Vagina (tissue), 2 donors: ENCODE results near the gene USF3. TPM values are rescaled to one million over a fixed set of nuclear protein-coding genes. Genes with fewer than 3 reads are reported as not detected.

Source experiments
- DNase-seq, 2 donors: peaks; one replicate each; pipeline ENCODE4 v3.0.0-alpha.2; 2017; ENCODE audit errors: extremely low spot score in 2 of 2
- H3K27ac ChIP-seq: fragments of 200-600 bp; sonication (generic); one replicate; pipeline ENCODE4 v1.5.1; 2019
- H3K27me3 ChIP-seq: fragments of 200-600 bp; sonication (generic); one replicate; pipeline ENCODE4 v1.5.1; 2019
- H3K36me3 ChIP-seq, 2 donors: fragments of 200-600 bp; sonication (generic); one replicate each; pipeline ENCODE4 v1.5.1; 2017 to 2019
- H3K4me1 ChIP-seq: fragments of 200-600 bp; sonication (generic); one replicate; pipeline ENCODE4 v1.5.1; 2019
- H3K4me3 ChIP-seq, 2 donors: fragments of 200-600 bp; sonication (generic); 1 replicate in 1 of 2; 2 replicates in 1 of 2; pipeline ENCODE4 v1.5.1; 2016 to 2019
- H3K9me3 ChIP-seq: fragments of 200-600 bp; sonication (generic); one replicate; pipeline ENCODE4 v1.5.1; 2019
- POLR2A ChIP-seq, 2 donors: fragments of 450-650 bp; IDR thresholded peaks; one replicate each; pipeline ENCODE4 v1.6.1; 2017; ENCODE audit warnings: antibody characterized with exemption in 2 of 2, mild to moderate bottlenecking in 2 of 2, moderate library complexity in 2 of 2
- POLR2AphosphoS5 ChIP-seq, 2 donors: sonication (generic); formaldehyde crosslinking; IDR thresholded peaks; one replicate each; pipeline ENCODE4 v1.9.0; 2017; ENCODE audit warnings: antibody characterized with exemption in 2 of 2, mild to moderate bottlenecking in 2 of 2, low read depth in 1 of 2; ENCODE audit not compliant: insufficient read depth in 1 of 2
- intact Hi-C: fragments of 100-400 bp; cut with DNase I; formaldehyde crosslinking; loops from one replicate; pipeline ENCODE4 v1.15.1; 2023
- total RNA-seq: library from RNA; depleted of rRNA; stranded (reverse); fragments of >200 nt; gene quantifications from one replicate; pipeline ENCODE4 v1.2.3, GENCODE V29; 2016
- TF ChIP-seq, protein P1 (sequence below), 3 experiments: fragments of 450-650 bp in 2 of 3; fragments of 200-600 bp in 1 of 3; sonication (generic) in 1 of 3; IDR thresholded peaks; one replicate each; pipeline ENCODE4 v1.5.1; 2017 to 2019; ENCODE audit warnings: antibody characterized with exemption in 3 of 3, mild to moderate bottlenecking in 2 of 3, moderate library complexity in 2 of 3

The USF3 gene
- total RNA-seq, 1 donor from 2014 or later, result 19.2 TPM

DNA sequence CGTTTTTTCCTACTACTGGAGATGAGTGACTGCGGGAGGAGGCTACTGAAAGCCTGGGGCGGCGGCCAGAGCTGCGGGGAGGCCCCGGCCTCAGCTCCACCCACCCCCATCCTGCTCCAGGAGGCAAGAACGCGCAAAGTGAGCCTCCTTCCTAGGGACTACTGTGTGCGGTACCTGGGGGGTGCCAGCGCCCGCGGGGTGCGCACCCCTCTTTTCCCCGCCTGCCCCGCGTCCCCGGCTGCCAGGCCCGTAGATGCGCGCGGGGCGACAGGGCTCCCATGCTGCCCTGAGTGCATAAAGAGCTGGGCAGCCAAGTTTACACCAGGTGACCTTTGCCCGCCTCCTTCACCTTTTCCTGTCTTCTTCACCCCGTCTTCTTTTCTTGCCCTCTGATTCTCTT, 2.5 kb upstream of the USF3 start:
- H3K27ac ChIP-seq, result peak overlapping the region; percentile 100
- DNase-seq, result no peak
- H3K4me1 ChIP-seq, result peaks cover 36% of the 10 kb centered on the region
- H3K4me3 ChIP-seq, result peak overlapping the region; percentile 34 to 39
- TF ChIP-seq, protein P1, sequence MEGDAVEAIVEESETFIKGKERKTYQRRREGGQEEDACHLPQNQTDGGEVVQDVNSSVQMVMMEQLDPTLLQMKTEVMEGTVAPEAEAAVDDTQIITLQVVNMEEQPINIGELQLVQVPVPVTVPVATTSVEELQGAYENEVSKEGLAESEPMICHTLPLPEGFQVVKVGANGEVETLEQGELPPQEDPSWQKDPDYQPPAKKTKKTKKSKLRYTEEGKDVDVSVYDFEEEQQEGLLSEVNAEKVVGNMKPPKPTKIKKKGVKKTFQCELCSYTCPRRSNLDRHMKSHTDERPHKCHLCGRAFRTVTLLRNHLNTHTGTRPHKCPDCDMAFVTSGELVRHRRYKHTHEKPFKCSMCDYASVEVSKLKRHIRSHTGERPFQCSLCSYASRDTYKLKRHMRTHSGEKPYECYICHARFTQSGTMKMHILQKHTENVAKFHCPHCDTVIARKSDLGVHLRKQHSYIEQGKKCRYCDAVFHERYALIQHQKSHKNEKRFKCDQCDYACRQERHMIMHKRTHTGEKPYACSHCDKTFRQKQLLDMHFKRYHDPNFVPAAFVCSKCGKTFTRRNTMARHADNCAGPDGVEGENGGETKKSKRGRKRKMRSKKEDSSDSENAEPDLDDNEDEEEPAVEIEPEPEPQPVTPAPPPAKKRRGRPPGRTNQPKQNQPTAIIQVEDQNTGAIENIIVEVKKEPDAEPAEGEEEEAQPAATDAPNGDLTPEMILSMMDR (IDR thresholded peaks at IDR 0.05), result no peak
- TF ChIP-seq POLR2AphosphoS5 (IDR thresholded peaks at IDR 0.05; ENCODE audit: insufficient read depth in 1 of 2, low read depth in 1 of 2) (no peak), POLR2A (IDR thresholded peaks at IDR 0.05) (no peak)
- intact Hi-C loops, result no loop called here
- no peaks in the 10 kb centered on the region for H3K27me3 ChIP-seq
- no peaks in the 10 kb centered on the region for H3K36me3 ChIP-seq
- no peaks in the 10 kb centered on the region for H3K9me3 ChIP-seq

DNA sequence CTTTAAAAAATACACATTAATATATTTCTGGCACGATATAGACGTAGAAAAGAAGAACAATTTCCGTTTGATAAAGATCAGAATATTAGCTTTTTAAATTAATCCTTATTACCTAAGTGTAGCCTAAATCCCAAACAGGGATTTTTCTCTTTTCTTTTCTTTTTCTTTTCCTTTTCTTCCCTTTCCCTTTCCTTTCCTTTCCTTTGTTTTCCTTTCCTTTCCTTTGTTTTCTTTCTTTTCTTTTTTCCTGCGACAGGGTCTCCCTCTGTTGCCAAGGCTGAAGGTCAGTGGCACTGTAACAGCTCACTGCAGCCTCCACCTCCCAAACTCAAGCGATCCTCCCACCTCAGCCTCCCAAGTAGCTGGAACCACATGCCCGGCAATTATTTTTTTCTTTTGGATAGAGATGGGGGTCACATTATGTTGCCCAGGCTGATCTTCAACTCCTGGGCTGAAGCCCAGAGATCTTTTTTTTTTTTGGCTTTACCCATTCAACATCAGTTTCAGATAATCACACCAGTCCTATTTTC, 1.8 kb upstream of the USF3 start:
- H3K27ac ChIP-seq, result peak overlapping the region; percentile 100
- TF ChIP-seq, protein P1 (IDR thresholded peaks at IDR 0.05), result no peak
- TF ChIP-seq POLR2A (IDR thresholded peaks at IDR 0.05), result no peak
- no peak for TF ChIP-seq POLR2AphosphoS5 (IDR thresholded peaks at IDR 0.05; ENCODE audit: insufficient read depth in 1 of 2, low read depth in 1 of 2)
- DNase-seq, result no peak
- H3K9me3 ChIP-seq, result no peaks in the 10 kb centered on the region
- no peaks in the 10 kb centered on the region for H3K27me3 ChIP-seq
- no peaks in the 10 kb centered on the region for H3K36me3 ChIP-seq
- peak overlapping the region; percentile 34 to 39 for H3K4me3 ChIP-seq
- intact Hi-C loops, result no loop called here
- peaks cover 41% of the 10 kb centered on the region for H3K4me1 ChIP-seq

DNA sequence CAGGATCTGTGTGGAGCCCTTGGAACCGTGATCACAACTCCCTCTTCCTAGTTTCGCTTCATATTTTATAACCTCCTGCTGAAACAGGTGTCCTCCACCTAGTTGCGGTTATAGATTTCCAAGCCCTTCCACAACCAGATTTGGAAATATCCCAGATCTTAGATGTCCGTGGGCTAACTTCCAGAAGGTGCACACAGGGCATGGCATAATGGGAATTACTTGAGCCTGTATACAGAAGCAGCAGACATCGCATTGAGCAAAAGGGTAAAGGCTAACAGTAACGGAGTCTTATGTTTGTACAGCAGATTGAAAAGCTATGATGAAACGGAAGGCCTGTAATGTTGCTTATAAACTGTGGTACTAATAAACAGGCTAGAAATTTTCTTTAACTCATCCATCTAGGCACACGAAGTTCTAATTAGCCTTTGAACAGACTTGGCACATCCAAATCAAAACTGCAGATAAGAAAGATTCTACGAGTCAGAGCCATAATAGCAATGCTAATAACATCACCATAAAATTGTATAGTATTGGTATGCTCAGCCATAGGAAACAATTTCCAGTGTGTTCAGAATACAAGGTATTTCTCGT, 1.2 kb upstream of the USF3 start:
- no peaks in the 10 kb centered on the region for H3K36me3 ChIP-seq
- intact Hi-C loops, result no loop called here
- no peaks in the 10 kb centered on the region for H3K9me3 ChIP-seq
- no peaks in the 10 kb centered on the region for H3K27me3 ChIP-seq
- peak overlapping the region; percentile 55 to 96 for H3K4me3 ChIP-seq
- TF ChIP-seq POLR2A (IDR thresholded peaks at IDR 0.05) (no peak), POLR2AphosphoS5 (IDR thresholded peaks at IDR 0.05; ENCODE audit: insufficient read depth in 1 of 2, low read depth in 1 of 2) (no peak)
- TF ChIP-seq, protein P1 (IDR thresholded peaks at IDR 0.05), result no peak
- H3K27ac ChIP-seq, result peak overlapping the region; percentile 100
- no peak for DNase-seq
- peaks cover 41% of the 10 kb centered on the region for H3K4me1 ChIP-seq

DNA sequence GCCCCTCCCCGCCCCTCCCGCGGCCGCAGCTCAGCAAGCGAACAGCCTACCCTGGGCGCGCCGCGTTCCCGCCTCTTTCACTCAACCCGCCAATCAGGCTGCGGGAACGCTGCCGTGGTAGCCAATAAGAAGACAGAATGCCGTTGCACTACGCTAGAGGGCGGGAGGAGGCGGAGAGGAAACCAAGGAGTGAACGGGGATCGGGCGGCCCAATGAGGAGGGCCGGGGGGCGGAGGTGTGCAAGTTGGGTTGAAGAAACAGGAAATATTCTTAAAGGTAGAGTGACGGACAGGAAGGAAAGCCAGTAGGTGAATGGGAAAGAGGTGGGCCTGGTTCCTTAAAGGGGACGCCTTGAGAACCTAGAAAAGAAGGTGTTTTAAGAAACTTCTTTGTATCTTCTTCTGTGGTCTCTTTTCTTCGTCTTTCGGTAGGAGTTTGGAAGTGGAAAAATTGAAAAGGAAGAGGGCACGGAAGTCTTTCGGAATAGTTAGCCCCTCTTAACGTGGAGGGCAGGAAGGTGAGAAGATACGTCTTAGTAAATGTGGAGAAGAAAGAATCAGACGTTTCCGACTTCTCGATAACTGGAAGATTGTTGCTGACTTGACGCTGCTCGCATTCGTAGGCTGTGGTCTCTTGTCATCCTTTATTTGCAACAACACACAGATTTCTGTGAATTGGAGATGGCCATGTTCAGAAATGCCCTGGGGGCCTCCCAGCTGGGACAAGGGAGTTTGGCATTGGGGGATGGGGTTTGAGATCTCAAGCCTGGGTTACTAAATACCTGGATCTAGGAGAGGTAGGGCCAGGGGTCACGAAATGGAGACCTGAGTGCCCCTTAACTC, 437 bp upstream of the USF3 start:
- TF ChIP-seq, protein P1 (IDR thresholded peaks at IDR 0.05), result no peak
- TF ChIP-seq POLR2AphosphoS5 (IDR thresholded peaks at IDR 0.05; ENCODE audit: insufficient read depth in 1 of 2, low read depth in 1 of 2), result peak; percentile 71 to 91

More for the DNA sequence above, 437 bp upstream of the USF3 start:
- intact Hi-C loops, result no loop called here
- Histone ChIP-seq H3K4me3 (peak overlapping the region; percentile 96 to 100), H3K27me3 (no peaks in the 10 kb centered on the region), H3K4me1 (peaks cover 41% of the 10 kb centered on the region), H3K36me3 (no peaks in the 10 kb centered on the region), H3K9me3 (no peaks in the 10 kb centered on the region), H3K27ac (peak overlapping the region; percentile 100)
- peak; percentile 98 to 100 for DNase-seq
